IPS-18a (cell line): ENCODE results near the gene PKN2.
"Not testable (repeated sequence)": the region's sequence is repeated elsewhere in the genome, so short reads cannot be mapped to it uniquely, and the experiment has no call there.

Source experiments
- H3K27ac ChIP-seq: one replicate; pipeline ENCODE4 v1.5.1; 2013; ENCODE audit warnings: low read length
- H3K27me3 ChIP-seq: one replicate; pipeline ENCODE4 v1.6.1; 2013; ENCODE audit warnings: mild to moderate bottlenecking, low read length; ENCODE audit not compliant: control insufficient read depth, insufficient read depth
- H3K36me3 ChIP-seq: one replicate; pipeline ENCODE4 v1.6.1; 2013; ENCODE audit warnings: low read depth, low read length; ENCODE audit not compliant: control insufficient read depth
- H3K4me1 ChIP-seq: one replicate; pipeline ENCODE4 v1.6.1; 2013; ENCODE audit warnings: low read depth, low read length; ENCODE audit not compliant: control insufficient read depth
- H3K4me3 ChIP-seq: one replicate; pipeline ENCODE4 v1.5.1; 2013; ENCODE audit warnings: low read length
- H3K9ac ChIP-seq: one replicate; pipeline ENCODE4 v1.6.1; 2013; ENCODE audit warnings: mild to moderate bottlenecking, low read length, moderate library complexity
- H3K9me3 ChIP-seq: one replicate; pipeline ENCODE4 v1.6.1; 2013; ENCODE audit warnings: low read depth, low read length; ENCODE audit not compliant: control insufficient read depth

The PKN2 gene

DNA sequence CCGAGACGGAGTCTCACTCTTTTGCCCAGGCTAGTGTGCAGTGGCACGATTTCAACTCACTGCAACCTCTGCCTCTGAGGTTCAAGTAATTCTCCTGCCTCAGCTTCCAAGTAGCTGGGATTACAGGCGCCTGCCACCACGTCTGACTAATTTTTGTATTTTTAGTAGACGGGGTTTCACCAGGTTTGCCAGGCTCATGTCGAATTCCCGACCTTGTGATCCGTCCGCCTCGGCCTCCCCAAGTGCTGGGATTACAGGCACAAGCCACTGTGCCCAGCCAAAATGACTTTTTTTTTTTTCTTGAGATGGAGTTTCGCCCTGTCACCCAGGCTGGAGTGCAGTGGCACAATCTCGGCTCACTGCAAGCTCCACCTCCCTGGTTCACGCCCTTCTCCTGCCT, 185.6 kb downstream of the PKN2 start:
- H3K9me3 ChIP-seq, H3K4me1 ChIP-seq, H3K9ac ChIP-seq, H3K27ac ChIP-seq, H3K4me3 ChIP-seq, H3K36me3 ChIP-seq, H3K27me3 ChIP-seq: not testable (repeated sequence)

DNA sequence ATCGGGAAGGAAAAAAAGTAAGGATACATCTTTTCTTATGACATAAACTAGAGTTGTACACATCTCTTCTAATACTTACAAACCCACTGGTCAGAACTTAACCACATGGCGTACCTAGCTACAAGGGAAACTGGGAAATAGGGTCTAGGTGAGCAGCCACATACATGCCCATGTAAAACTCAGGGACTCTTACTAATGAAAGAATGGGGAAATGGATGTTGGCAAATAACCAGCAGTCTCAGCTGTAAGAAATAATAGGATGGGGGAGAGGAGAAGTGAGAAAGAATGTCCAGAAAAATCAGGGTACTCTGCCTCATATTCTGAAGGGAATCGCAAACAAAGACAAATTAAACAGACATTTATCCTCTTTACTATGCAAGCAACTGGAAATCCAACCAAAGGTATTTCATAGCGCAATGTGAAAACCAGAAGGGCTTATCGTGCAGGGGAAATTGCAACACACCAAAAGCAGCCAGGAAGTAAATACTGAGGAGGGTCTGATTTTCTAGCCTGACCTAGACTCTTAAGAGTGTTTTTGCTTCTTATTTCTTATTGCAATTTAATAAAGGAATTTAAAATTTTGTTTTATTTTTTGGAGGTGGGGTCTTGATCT, 189.8 kb downstream of the PKN2 start:
- no peak overlapping the region for H3K27ac ChIP-seq
- H3K9ac ChIP-seq, result no peak overlapping the region
- no peaks in the 10 kb centered on the region for H3K27me3 ChIP-seq
- H3K36me3 ChIP-seq, result no peaks in the 10 kb centered on the region
- H3K4me1 ChIP-seq, result no peaks in the 10 kb centered on the region
- no peak overlapping the region for H3K4me3 ChIP-seq
- H3K9me3 ChIP-seq, result no peaks in the 10 kb centered on the region

DNA sequence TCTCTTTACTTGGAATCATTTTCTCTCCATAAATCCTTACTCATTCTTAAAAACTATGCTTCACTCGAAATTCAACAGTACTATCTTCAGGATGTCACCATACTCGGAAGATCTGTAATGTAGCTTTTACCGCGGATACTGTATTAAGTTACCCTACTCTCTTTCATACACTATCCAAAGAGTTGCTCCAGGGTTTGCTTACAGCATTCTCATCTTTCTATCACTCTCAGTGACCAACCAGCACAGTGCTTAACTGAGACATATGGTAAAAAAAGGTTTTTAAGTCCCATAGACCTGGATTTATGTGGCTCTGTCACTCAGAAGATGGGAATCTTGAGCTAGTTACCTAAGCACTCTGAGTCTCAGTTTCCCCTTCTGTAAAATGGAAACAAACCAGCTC, 191.5 kb downstream of the PKN2 start:
- Histone ChIP-seq H3K36me3 (no peaks in the 10 kb centered on the region), H3K27me3 (no peaks in the 10 kb centered on the region), H3K4me3 (no peak overlapping the region), H3K9me3 (no peaks in the 10 kb centered on the region), H3K27ac (no peak overlapping the region), H3K4me1 (no peaks in the 10 kb centered on the region), H3K9ac (no peak overlapping the region)

DNA sequence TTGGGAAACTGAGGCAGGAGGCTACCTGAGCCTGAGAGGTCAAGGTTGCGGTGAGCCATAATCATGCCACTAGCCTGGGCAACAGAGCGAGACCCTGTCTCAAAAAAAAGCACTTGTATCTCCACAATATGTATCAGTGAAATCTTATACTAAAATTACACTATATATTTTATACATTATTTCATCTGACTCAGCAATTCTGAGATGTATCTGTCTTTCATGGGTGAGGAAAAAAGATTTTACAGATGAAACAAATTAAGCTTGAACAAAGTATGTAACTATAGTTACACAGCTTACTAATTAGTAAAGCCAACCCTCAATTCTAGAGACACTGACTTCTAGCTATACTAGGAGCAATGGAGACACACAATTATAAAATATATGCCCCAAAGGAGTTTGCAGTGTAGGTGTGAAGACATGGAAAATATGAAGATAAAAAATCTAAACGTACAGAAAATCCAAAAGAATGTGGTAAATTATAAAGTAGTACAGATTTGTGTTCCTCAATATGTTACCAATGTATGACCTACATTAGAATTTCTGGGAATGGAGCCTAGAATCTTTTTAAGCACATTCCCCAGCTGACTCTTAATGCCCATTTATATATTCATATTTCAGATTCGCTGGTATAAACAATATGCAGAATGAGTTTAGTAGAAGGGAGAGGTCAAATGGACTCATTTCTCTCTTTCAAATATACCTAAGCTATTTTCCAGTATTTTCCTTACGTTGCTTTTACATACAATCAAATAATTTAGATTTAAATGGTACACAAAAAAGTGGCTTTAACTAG, 192.7 kb downstream of the PKN2 start:
- no peak overlapping the region for H3K9ac ChIP-seq
- H3K36me3 ChIP-seq, result peaks cover 4% of the 10 kb centered on the region
- no peak overlapping the region for H3K4me3 ChIP-seq
- H3K4me1 ChIP-seq, result no peaks in the 10 kb centered on the region
- no peaks in the 10 kb centered on the region for H3K27me3 ChIP-seq
- no peaks in the 10 kb centered on the region for H3K9me3 ChIP-seq
- no peak overlapping the region for H3K27ac ChIP-seq

DNA sequence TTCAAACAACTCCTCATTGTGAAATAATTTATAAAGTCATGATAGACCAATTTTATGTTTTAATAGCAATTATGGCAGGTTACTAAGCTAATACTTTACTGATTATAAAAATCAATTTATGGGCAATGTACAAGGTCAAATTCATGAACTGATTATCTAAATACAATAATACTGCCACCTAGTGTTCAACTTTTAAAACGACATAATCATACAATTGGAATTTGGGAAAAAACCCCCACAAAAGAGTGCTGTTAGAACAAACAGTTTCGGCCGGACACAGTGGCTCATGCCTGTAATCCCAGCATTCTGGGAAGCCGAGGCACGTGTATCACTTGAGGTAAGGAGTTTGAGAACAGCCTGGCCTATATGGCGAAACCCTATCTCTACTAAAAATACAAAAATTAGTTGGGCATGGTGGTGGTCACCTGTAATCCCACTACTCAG, 193.3 kb downstream of the PKN2 start:
- Histone ChIP-seq H3K36me3 (peaks cover 4% of the 10 kb centered on the region), H3K4me1 (no peaks in the 10 kb centered on the region), H3K9me3 (no peaks in the 10 kb centered on the region), H3K4me3 (no peak overlapping the region), H3K9ac (no peak overlapping the region), H3K27me3 (no peaks in the 10 kb centered on the region), H3K27ac (no peak overlapping the region)

DNA sequence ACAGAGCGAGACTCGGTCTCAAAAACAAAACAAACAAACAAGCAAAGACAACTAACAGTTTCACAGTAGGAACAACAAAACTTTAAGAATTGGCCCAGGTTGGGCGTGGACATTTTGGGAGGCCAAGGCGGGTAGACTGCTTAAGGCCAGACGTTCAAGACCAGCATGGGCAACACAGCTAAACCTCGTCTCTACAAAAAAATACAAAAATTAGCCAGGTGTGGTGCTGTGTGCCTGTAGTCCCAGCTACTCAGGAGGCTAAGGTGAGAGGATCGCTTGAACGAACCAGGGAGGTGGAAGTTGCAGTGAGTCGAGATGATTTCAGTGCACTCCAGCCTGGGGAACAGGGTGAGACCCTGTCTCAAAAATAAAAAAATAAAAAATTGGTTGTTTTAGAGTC, 193.8 kb downstream of the PKN2 start:
- H3K4me3 ChIP-seq, result no peak overlapping the region
- no peaks in the 10 kb centered on the region for H3K27me3 ChIP-seq
- H3K27ac ChIP-seq, result no peak overlapping the region
- peaks cover 4% of the 10 kb centered on the region for H3K36me3 ChIP-seq
- no peak overlapping the region for H3K9ac ChIP-seq
- no peaks in the 10 kb centered on the region for H3K9me3 ChIP-seq
- H3K4me1 ChIP-seq, result no peaks in the 10 kb centered on the region

DNA sequence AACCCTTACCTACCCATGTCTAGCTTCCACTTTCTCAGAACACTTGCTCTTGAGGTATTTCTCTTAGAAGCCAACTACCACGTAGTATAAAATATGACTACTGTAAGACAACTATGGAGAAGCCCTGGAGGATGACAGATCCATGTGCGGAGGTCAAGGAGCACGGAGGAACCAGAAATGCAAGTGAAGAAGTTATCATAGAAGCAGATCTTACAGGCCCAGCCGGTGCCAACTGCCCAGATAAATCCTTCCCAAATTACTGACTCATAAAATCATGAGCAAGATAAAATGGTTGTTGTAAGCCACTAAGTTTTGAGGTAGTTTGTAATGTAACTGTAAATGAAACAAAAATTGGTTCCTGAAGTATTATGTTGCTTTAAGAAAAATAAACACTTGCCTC, 194.7 kb downstream of the PKN2 start:
- Histone ChIP-seq H3K27me3 (no peaks in the 10 kb centered on the region), H3K4me1 (no peaks in the 10 kb centered on the region), H3K36me3 (peaks cover 4% of the 10 kb centered on the region), H3K4me3 (no peak overlapping the region), H3K9ac (no peak overlapping the region), H3K9me3 (no peaks in the 10 kb centered on the region), H3K27ac (no peak overlapping the region)

DNA sequence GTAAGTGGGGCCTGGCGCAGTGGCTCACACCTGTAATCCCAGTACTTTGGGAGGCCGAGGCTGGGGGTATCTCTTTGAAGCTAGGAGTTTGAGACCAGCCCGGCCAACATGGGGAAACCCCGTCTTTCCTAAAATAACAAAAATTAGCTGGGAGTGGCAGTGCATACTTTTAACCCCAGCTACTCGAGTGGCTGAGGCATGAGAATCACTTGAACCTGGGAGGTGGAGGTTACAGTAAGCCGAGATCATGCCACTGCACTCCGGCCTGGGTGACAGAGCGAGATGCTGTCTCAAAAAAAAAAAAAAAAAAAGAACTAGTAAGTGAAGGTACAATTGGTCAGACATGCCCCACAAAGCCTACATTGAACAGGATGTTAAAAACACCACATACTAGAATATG, 196.6 kb downstream of the PKN2 start:
- H3K36me3 ChIP-seq, H3K9me3 ChIP-seq, H3K4me1 ChIP-seq, H3K4me3 ChIP-seq, H3K9ac ChIP-seq, H3K27ac ChIP-seq, H3K27me3 ChIP-seq: not testable (repeated sequence)

DNA sequence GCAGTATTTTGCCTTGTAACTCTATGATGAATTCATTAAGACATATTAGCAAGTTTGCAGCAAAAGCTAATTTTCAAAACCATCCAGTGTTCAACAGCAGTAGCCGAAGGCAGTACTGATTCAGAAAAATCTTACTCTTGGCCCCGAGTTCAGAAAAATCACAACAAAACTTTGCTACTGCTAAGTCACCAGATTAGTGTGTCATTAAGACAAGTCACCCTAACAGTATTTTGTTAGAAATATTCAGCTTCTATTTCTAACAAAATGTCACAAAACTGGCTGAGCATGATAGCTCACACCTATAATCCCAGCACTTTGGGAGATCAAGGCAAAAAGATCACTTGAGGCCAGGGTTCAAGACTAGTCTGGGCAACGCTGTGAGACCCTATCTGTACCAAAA, 199.1 kb downstream of the PKN2 start:
- Histone ChIP-seq H3K4me3 (no peak overlapping the region), H3K27me3 (no peaks in the 10 kb centered on the region), H3K9ac (no peak overlapping the region), H3K9me3 (no peaks in the 10 kb centered on the region), H3K4me1 (no peaks in the 10 kb centered on the region), H3K27ac (no peak overlapping the region), H3K36me3 (peaks cover 17% of the 10 kb centered on the region)
